Motor neuron (in vitro differentiated cells): ENCODE results near the gene RAPGEF5. TPM values are rescaled to one million over a fixed set of nuclear protein-coding genes. Genes with fewer than 3 reads are reported as not detected.
A peak's percentile ranks its signal among the peaks of the same experiment; 100 is the strongest.

Experiments used
- ATAC-seq, 8 experiments: fragments of 200-7000 bp; cut with Tn5 transposase; replicated peaks in 6 of 8; 2 replicates each; pipeline ENCODE4 v1.8.0; 2021; ENCODE audit warnings: mild to moderate bottlenecking in 8 of 8, moderate library complexity in 8 of 8
- H3K27ac ChIP-seq, 2 donors: fragments of 250-450 bp; sonication (Bioruptor Pico); 2 replicates each; pipeline ENCODE4 v1.9.0; 2021; ENCODE audit warnings: antibody characterized with exemption in 2 of 2, mild to moderate bottlenecking in 2 of 2, moderate library complexity in 1 of 2
- H3K4me1 ChIP-seq, 2 donors: fragments of 250-450 bp; sonication (Bioruptor Pico); replicated peaks in 1 of 2; 2 replicates each; pipeline ENCODE4 v1.6.1; 2021; ENCODE audit warnings: antibody characterized with exemption in 2 of 2, mild to moderate bottlenecking in 2 of 2, moderate library complexity in 1 of 2
- H3K4me3 ChIP-seq, 5 donors: fragments of 250-450 bp; sonication (Bioruptor Pico); 2 replicates each; pipeline ENCODE4 v1.9.0; 2021; ENCODE audit warnings: antibody characterized with exemption in 5 of 5, mild to moderate bottlenecking in 5 of 5, moderate library complexity in 4 of 5
- WGBS, 10 experiments: fragments of 450-650 bp; shearing (Covaris generic); methylation state at CpG; one replicate each; pipeline ENCODE4 v1.0.0; 2022; 5-methylcytosine and 5-hydroxymethylcytosine counted together
- in situ Hi-C, 9 experiments: fragments of 400-800 bp; cut with MboI; loops; one replicate each; pipeline ENCODE4 v1.15.0; 2021; ENCODE audit warnings: low sequenced_read_pairs in 9 of 9, low pct_unique_long_range_greater_than_20kb in 2 of 9; ENCODE audit not compliant: unreplicated experiment in 9 of 9
- total RNA-seq, 8 experiments: library from RNA; unstranded; fragments of 300-600 nt; gene quantifications; 2 replicates each; pipeline versions ENCODE4 v1.2.3 to v1.2.4, GENCODE V29; 2022

The RAPGEF5 gene
- total RNA-seq, 8 experiments from 2014 or later, result 4.6 to 22.2 (median 14.2) TPM

- no peak overlapping the region for H3K4me3 ChIP-seq
- ATAC-seq, result no peak
- WGBS, 10 experiments, result 5 to 100% (median 75%) methylated on average over 1 to 2 of the region's 2 CpGs; no CpG with 5 or more reads in 1 of the 10 experiments
- H3K27ac ChIP-seq, result no peak overlapping the region
- in situ Hi-C loops, result no loop called here
- peaks cover 0 to 4% of the 10 kb centered on the region in 2 donors for H3K4me1 ChIP-seq
These were observed 143.9 kb downstream of the RAPGEF5 start for GRCh38 chr7:22213081-22213480.

GRCh38 chr7:22210967-22211366, 146.0 kb downstream of the RAPGEF5 start:
- in situ Hi-C loops, result no loop called here
- WGBS, 10 experiments, result 3 to 100% (median 92%) methylated on average over 1 to 2 of the region's 2 CpGs; no CpG with 5 or more reads in 1 of the 10 experiments
- no peak overlapping the region for H3K27ac ChIP-seq
- ATAC-seq, result no peak
- H3K4me3 ChIP-seq, result no peak overlapping the region
- H3K4me1 ChIP-seq, result no peaks in the 10 kb centered on the region

- WGBS, 10 experiments, result 12 to 95% (median 46%) methylated on average over 1 to 3 of the region's 3 CpGs; no CpG with 5 or more reads in 4 of the 10 experiments
- no peaks in the 10 kb centered on the region for H3K4me1 ChIP-seq
- H3K27ac ChIP-seq, result no peak overlapping the region
- in situ Hi-C loops, result no loop called here
- H3K4me3 ChIP-seq, result no peak overlapping the region
- no peak for ATAC-seq
These were observed 146.6 kb downstream of the RAPGEF5 start for GRCh38 chr7:22210355-22210754.

- WGBS, 10 experiments, result 0 to 100% (median 82%) methylated on average over 1 to 2 of the region's 2 CpGs; no CpG with 5 or more reads in 2 of the 10 experiments
- ATAC-seq, result peak in 3 of 8 experiments; percentile 81 to 91 (median 88)
- in situ Hi-C loops, result no loop called here
- Histone ChIP-seq H3K27ac (no peak overlapping the region), H3K4me3 (no peak overlapping the region), H3K4me1 (no peaks in the 10 kb centered on the region)
These were observed 148.2 kb downstream of the RAPGEF5 start for GRCh38 chr7:22208799-22209198.

GRCh38 chr7:22207724-22208225, 149.2 kb downstream of the RAPGEF5 start:
- Histone ChIP-seq H3K4me3 (no peak overlapping the region), H3K4me1 (no peaks in the 10 kb centered on the region), H3K27ac (no peak overlapping the region)
- peak in 1 of 8 experiments; percentile 40 for ATAC-seq
- in situ Hi-C loops, result no loop called here
- WGBS, 10 experiments, result 10 to 100% (median 91%) methylated on average over 1 of the region's 1 CpG; no CpG with 5 or more reads in 1 of the 10 experiments

- Histone ChIP-seq H3K4me1 (peaks cover 13 to 15% of the 10 kb centered on the region in 2 donors), H3K4me3 (no peak overlapping the region), H3K27ac (no peak overlapping the region)
- in situ Hi-C loops, result no loop called here
- ATAC-seq, result no peak
These were observed 151.3 kb downstream of the RAPGEF5 start for GRCh38 chr7:22205631-22206030.

- in situ Hi-C loops, result no loop called here
- H3K27ac ChIP-seq, result no peak overlapping the region
- H3K4me3 ChIP-seq, result no peak overlapping the region
These were observed 152.6 kb downstream of the RAPGEF5 start for GRCh38 chr7:22204312-22204711.

GRCh38 chr7:22202141-22202540, 154.8 kb downstream of the RAPGEF5 start:
- WGBS, 10 experiments, result 100% methylated on average over 1 of the region's 1 CpG; no CpG with 5 or more reads in 3 of the 10 experiments
- no peak overlapping the region for H3K4me3 ChIP-seq

More at GRCh38 chr7:22204312-22204711, 152.6 kb downstream of the RAPGEF5 start:
- 0 to 100% (median 93%) methylated on average over 1 to 4 of the region's 4 CpGs; no CpG with 5 or more reads in 1 of the 10 experiments for WGBS, 10 experiments
- peak in 1 of 8 experiments; percentile 37 for ATAC-seq
- H3K4me1 ChIP-seq, result peaks cover 13 to 17% of the 10 kb centered on the region in 2 donors

GRCh38 chr7:22201186-22201880, 155.6 kb downstream of the RAPGEF5 start:
- peaks cover 16 to 26% of the 10 kb centered on the region in 2 donors for H3K4me1 ChIP-seq
- H3K4me3 ChIP-seq, result no peak overlapping the region
- WGBS, 10 experiments, result 0 to 82% (median 60%) methylated on average over 1 to 4 of the region's 4 CpGs; no CpG with 5 or more reads in 2 of the 10 experiments
- peak in 5 of 8 experiments; percentile 42 to 63 (median 48) for ATAC-seq
- in situ Hi-C loops, result no loop called here
- no peak overlapping the region for H3K27ac ChIP-seq

More at GRCh38 chr7:22202141-22202540, 154.8 kb downstream of the RAPGEF5 start:
- in situ Hi-C loops, result no loop called here
- Histone ChIP-seq H3K4me1 (peaks cover 13 to 18% of the 10 kb centered on the region in 2 donors), H3K27ac (no peak overlapping the region)
- ATAC-seq, result no peak

GRCh38 chr7:22200777-22201176, 156.2 kb downstream of the RAPGEF5 start:
- no peak overlapping the region for H3K4me3 ChIP-seq
- H3K27ac ChIP-seq, result no peak overlapping the region
- in situ Hi-C loops, result no loop called here
- H3K4me1 ChIP-seq, result peaks cover 18 to 32% of the 10 kb centered on the region in 2 donors
- peak in 1 of 8 experiments; percentile 23 for ATAC-seq

- H3K4me3 ChIP-seq, result no peak overlapping the region
- in situ Hi-C loops, result no loop called here
- peaks cover 24 to 37% of the 10 kb centered on the region in 2 donors for H3K4me1 ChIP-seq
- no peak overlapping the region for H3K27ac ChIP-seq
- WGBS, 10 experiments, result 67 to 100% (median 94%) methylated on average over 1 to 4 of the region's 4 CpGs
- no peak for ATAC-seq
These were observed 156.7 kb downstream of the RAPGEF5 start for GRCh38 chr7:22200238-22200637.

- in situ Hi-C loops, result no loop called here
- Histone ChIP-seq H3K4me1 (peaks cover 41 to 52% of the 10 kb centered on the region in 2 donors), H3K27ac (no peak overlapping the region), H3K4me3 (no peak overlapping the region)
- no peak for ATAC-seq
- WGBS, 10 experiments, result 75 to 100% (median 84%) methylated on average over 1 to 3 of the region's 3 CpGs; no CpG with 5 or more reads in 1 of the 10 experiments
These were observed 159.6 kb downstream of the RAPGEF5 start for GRCh38 chr7:22197376-22197775.

GRCh38 chr7:22196429-22196828, 160.5 kb downstream of the RAPGEF5 start:
- no peak overlapping the region for H3K4me3 ChIP-seq
- WGBS, 10 experiments, result 67 to 100% (median 79%) methylated on average over 1 to 6 of the region's 6 CpGs
- in situ Hi-C loops, result no loop called here
- H3K4me1 ChIP-seq, result peaks cover 39 to 47% of the 10 kb centered on the region in 2 donors
- H3K27ac ChIP-seq, result peak overlapping the region in 1 of 2 donors; percentile 56
- ATAC-seq, result no peak
